ENCODE results near the gene PDCD1.

GRCh38 chr2:241842620-241843211 is 16.0 kb downstream of the PDCD1 start:
- TF ChIP-seq CTCF (IDR thresholded peaks at IDR 0.05), result no peak
- no peak for TF ChIP-seq EZH2 (IDR thresholded peaks at IDR 0.05; ENCODE audit: borderline replicate concordance, insufficient read depth, low read depth, low read length, poor library complexity, severe bottlenecking)
